ENCODE results near the gene ESRP2.

DNA sequence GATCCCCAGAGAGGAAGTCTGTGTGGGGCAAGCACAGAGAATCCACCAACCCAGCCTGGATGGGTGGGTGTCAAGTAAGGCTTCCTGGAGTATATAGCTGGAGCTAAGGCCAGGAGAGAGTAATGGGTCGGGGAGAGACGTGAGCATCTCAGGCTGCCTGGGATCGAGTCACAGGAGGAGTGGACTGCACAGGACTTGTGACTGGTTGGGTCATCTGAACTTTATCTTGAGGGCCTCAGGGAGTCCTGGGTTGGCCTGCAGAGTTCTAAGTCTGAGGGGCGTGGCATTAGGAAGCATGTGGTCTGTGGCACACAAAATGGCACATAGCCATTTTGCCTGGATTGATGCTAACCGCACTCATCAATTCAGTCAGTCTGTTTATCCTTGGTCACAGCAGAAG lies 10.7 kb upstream of the ESRP2 start:
- TF ChIP-seq CTCF (IDR thresholded peaks at IDR 0.05; ENCODE audit: low read depth, low read length) = no peak
- no peak for TF ChIP-seq POLR2A (IDR thresholded peaks at IDR 0.05; ENCODE audit: extremely low read depth, insufficient read length)
- TF ChIP-seq, protein P1, sequence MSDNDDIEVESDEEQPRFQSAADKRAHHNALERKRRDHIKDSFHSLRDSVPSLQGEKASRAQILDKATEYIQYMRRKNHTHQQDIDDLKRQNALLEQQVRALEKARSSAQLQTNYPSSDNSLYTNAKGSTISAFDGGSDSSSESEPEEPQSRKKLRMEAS (IDR thresholded peaks at IDR 0.05; ENCODE audit: low read depth, low read length) = no peak

All from NB4 (cell line).